Sigmoid colon (tissue), 3 donors: ENCODE measurements around the gene EPHA1.

Source experiments
- CTCF ChIP-seq, 4 experiments: fragments of 450-650 bp in 3 of 4; fragments of 200-600 bp in 1 of 4; IDR thresholded peaks; one replicate each; pipeline ENCODE4 v1.5.1; 2016 to 2019; ENCODE audit warnings: antibody characterized with exemption in 4 of 4, mild to moderate bottlenecking in 3 of 4, moderate library complexity in 2 of 4
- POLR2A ChIP-seq, 2 donors: fragments of 450-650 bp; IDR thresholded peaks; one replicate each; pipeline ENCODE4 v1.6.1; 2016; ENCODE audit warnings: antibody characterized with exemption in 2 of 2, mild to moderate bottlenecking in 2 of 2, moderate library complexity in 2 of 2

GRCh38 chr7:143345428-143345900, 63.2 kb downstream of the EPHA1 start:
- TF ChIP-seq CTCF (IDR thresholded peaks at IDR 0.05): peak in 2 of 4 experiments; percentile 30 to 37
- no peak for TF ChIP-seq POLR2A (IDR thresholded peaks at IDR 0.05)
